T-helper 2 cell treated with Interferon-gamma antibody and Interleukin-4, amounts not matched to agents 5 μg/mL and 100 μg/mL, for 36 hours (primary cell): ENCODE measurements around the gene BFSP1.

Experiments
- DNase-seq: peaks from one replicate; pipeline ENCODE4 v3.0.0; 2021; ENCODE audit warnings: low spot score
- H3K27ac Mint-ChIP-seq: one replicate; pipeline ENCODE4 v1.8.0; 2021; ENCODE audit warnings: mild to moderate bottlenecking, mixed read lengths
- H3K27me3 Mint-ChIP-seq: one replicate; pipeline ENCODE4 v1.8.0; 2021; ENCODE audit warnings: low read depth, mixed read lengths
- H3K36me3 Mint-ChIP-seq: one replicate; pipeline ENCODE4 v1.8.0; 2021; ENCODE audit warnings: low read depth, mixed read lengths
- H3K4me1 Mint-ChIP-seq: one replicate; pipeline ENCODE4 v1.8.0; 2021; ENCODE audit warnings: low read depth, mixed read lengths
- H3K4me3 Mint-ChIP-seq: one replicate; pipeline ENCODE4 v1.8.0; 2022; ENCODE audit warnings: mild to moderate bottlenecking, moderate library complexity, mixed read lengths
- H3K9me3 Mint-ChIP-seq: one replicate; pipeline ENCODE4 v1.8.0; 2021; ENCODE audit warnings: mixed read lengths

BFSP1 gene

DNA sequence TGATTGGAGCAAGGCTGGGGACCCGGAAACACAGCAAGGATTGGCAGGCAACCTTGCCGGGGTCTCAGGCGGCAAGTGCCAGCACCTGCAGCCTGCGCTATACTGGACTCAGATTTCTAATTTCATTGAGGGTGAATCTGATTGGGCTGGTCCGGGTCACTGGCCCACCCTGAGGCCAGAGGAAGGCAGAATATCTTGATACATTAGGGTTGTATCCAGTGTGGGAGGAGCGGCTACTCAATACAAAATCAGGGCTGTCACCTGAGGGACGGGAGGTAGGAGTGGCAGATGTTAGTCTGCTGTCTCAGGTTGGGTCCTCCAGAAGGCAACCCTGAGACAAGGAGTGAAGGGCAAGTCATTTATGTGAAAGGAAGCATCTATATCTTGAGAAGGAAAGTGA lies 40.7 kb downstream of the BFSP1 start:
- Mint-ChIP-seq H3K27ac (no peak overlapping the region), H3K36me3 (no peaks in the 10 kb centered on the region), H3K27me3 (peaks cover 5% of the 10 kb centered on the region), H3K4me1 (no peaks in the 10 kb centered on the region), H3K9me3 (no peaks in the 10 kb centered on the region), H3K4me3 (no peak overlapping the region)
- DNase-seq, result no peak

DNA sequence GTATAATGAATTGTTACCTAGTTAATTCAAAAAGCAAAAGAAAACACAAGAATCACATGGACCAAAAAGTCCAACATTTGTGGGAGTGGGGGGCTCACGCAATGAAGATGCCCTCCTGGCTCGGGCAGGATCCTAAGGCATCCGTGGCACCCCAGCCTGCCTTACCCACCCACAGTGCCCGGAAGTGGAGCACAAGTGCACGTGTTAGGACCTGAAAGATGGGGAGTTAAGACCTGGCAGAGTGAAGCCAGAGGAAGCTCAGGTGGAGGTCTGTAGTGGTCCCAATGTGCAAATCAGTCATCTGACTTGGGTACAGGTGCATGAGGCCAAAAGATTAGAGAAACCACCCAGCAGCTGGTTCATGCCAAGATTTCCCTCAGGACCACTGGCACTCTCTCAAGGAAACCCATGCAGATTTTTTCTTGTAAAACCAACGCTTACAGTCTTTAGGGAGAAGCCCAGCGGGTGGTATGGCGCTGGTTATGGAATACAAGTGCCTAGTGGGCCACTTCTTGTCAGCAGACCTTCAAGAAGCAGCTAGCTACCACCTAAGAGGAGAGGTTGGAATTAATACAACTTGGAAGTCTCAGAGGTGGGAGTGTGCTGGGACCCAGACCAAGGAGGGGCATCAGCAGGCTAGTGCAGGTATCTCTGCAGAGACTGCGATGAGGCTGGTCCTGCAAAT lies 42.1 kb downstream of the BFSP1 start:
- Mint-ChIP-seq H3K4me3 (no peak overlapping the region), H3K36me3 (no peaks in the 10 kb centered on the region), H3K4me1 (no peaks in the 10 kb centered on the region), H3K9me3 (no peaks in the 10 kb centered on the region), H3K27me3 (peaks cover 5% of the 10 kb centered on the region), H3K27ac (no peak overlapping the region)
- no peak for DNase-seq

DNA sequence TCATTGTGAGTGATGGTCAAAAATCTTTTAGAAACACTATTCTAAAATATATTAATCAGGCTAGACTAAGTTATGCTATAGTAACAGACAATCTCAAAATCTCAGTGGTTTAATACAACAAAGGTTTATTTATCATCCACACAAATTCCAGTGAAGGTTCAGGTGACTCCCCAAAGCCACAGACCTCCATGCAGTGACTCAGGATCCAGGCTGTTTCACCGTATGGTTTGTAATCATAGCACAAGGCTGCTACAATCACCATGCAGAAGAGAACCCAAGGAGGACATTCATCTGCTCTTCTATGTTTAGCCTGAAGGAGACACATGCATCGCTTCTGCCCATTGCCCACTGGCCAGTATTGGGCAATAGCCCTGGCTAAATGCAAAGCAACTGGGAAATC lies 46.2 kb downstream of the BFSP1 start:
- H3K27me3 Mint-ChIP-seq, result peaks cover 5% of the 10 kb centered on the region
- H3K9me3 Mint-ChIP-seq, result no peaks in the 10 kb centered on the region
- DNase-seq, result no peak
- H3K4me1 Mint-ChIP-seq, result no peaks in the 10 kb centered on the region
- H3K36me3 Mint-ChIP-seq, result no peaks in the 10 kb centered on the region
- no peak overlapping the region for H3K27ac Mint-ChIP-seq
- no peak overlapping the region for H3K4me3 Mint-ChIP-seq

DNA sequence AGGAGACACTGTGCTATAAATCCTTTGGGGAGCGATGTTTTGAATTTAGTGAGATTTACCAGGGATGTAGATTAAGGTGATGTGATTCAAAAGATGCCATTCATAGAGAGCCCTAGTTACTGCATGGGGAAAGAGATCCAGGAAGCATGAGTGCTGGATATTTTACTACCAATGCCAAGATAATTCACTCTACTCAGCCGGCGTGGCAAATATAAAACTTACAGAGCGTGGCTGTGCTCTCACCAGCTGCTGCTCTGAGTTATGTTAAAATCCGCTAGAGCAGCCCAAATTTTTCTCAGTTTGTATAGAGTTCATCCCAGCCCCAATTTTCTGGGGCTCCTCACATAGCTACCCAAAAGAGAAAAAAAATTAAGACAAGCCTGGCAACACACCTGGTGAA lies 48.6 kb downstream of the BFSP1 start:
- no peaks in the 10 kb centered on the region for H3K4me1 Mint-ChIP-seq
- H3K36me3 Mint-ChIP-seq, result no peaks in the 10 kb centered on the region
- H3K27me3 Mint-ChIP-seq, result peaks cover 7% of the 10 kb centered on the region
- H3K27ac Mint-ChIP-seq, result no peak overlapping the region
- H3K4me3 Mint-ChIP-seq, result no peak overlapping the region
- no peaks in the 10 kb centered on the region for H3K9me3 Mint-ChIP-seq
- no peak for DNase-seq

DNA sequence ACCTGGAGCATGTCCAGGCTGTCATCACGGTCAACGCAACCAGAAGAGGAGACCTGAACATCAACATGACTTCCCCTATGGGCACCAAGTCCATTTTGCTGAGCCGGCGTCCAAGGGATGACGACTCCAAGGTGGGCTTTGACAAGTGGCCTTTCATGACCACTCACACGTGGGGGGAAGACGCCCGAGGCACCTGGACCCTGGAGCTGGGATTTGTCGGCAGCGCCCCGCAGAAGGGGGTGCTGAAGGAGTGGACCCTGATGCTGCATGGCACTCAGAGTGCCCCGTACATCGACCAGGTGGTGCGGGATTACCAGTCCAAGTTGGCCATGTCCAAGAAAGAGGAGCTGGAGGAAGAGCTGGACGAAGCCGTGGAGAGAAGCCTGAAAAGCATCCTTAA lies 49.5 kb downstream of the BFSP1 start:
- H3K4me1 Mint-ChIP-seq, result no peaks in the 10 kb centered on the region

DNA sequence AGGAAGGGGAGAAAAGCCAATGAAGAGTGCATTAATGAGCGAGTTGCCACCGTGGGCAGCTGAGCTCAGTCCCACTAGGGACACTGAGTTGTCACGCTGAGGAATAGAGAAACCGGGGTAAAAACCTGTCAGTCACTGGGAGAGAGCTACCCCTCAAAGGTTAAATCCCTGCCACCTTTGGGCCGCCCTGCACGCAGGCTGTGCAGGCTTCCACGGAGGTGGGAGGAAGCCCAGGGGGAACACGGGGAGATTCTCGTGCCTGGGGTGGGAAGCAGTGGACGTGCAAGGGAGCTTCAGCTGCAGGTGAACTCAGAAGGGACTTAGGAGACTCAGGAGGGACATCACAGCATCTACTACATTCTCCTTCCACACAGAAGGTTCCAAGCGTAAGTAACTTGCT lies 50.5 kb downstream of the BFSP1 start:
- no peaks in the 10 kb centered on the region for H3K36me3 Mint-ChIP-seq
- no peaks in the 10 kb centered on the region for H3K9me3 Mint-ChIP-seq
- no peak overlapping the region for H3K4me3 Mint-ChIP-seq
- no peaks in the 10 kb centered on the region for H3K4me1 Mint-ChIP-seq
- no peak for DNase-seq
- no peak overlapping the region for H3K27ac Mint-ChIP-seq
- peaks cover 4% of the 10 kb centered on the region for H3K27me3 Mint-ChIP-seq

More for the DNA sequence above, 49.5 kb downstream of the BFSP1 start:
- Mint-ChIP-seq H3K27me3 (peaks cover 7% of the 10 kb centered on the region), H3K4me3 (no peak overlapping the region), H3K27ac (no peak overlapping the region), H3K9me3 (no peaks in the 10 kb centered on the region), H3K36me3 (no peaks in the 10 kb centered on the region)
- no peak for DNase-seq

DNA sequence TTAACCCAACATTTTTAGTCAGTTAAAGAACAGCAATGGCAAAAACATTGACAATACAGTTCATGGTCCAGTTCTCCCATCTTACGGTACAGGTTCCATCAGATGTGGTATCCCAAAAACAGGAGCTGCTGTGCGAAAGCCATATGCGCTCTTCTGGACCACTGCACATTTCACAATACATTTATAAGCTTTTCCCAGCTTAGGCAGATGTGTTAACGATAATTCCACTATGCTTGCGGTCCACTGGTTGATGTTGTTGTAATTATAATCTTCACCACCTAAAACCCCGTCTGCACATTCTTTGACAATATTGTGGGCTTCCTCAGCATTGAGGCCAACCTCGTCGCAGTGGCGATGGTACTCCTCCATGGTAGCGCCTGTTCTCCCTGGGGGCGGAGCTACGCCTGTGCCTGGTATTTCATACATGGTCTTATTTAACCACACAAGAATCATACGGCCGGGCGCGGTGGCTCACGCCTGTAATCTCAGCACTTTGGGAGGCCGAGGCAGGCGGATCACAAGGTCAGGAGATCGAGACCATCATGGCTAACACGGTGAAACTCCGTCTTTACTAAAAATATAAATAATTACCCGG lies 52.0 kb downstream of the BFSP1 start:
- no peak for DNase-seq
- H3K36me3 Mint-ChIP-seq, result no peaks in the 10 kb centered on the region

DNA sequence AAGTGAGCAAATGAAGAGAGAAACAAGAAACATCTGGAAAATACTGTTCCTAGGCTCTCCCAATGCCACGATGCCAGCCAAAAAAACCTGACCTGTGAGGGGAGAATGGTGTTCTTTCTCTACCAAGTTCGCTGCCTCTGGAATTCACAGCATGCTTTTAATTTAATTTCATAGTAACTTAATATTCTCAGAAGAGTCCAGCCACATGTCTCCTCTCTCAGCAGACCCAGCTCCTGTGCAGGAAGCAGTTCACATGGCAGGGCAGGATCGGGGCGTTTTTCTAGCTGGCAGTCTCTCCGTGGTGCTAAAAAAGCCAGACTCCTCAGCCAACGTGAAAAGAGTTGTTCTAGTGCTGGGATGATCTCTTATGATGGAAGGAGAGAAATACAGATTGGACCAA lies 57.5 kb downstream of the BFSP1 start:
- H3K36me3 Mint-ChIP-seq, result no peaks in the 10 kb centered on the region
- H3K27me3 Mint-ChIP-seq, result peaks cover 3% of the 10 kb centered on the region
- DNase-seq, result no peak
- H3K27ac Mint-ChIP-seq, result no peak overlapping the region
- H3K4me3 Mint-ChIP-seq, result no peak overlapping the region
- H3K9me3 Mint-ChIP-seq, result no peaks in the 10 kb centered on the region
- no peaks in the 10 kb centered on the region for H3K4me1 Mint-ChIP-seq

More for the DNA sequence above, 52.0 kb downstream of the BFSP1 start:
- Mint-ChIP-seq H3K27ac (no peak overlapping the region), H3K4me3 (no peak overlapping the region), H3K4me1 (no peaks in the 10 kb centered on the region), H3K27me3 (peaks cover 6% of the 10 kb centered on the region), H3K9me3 (no peaks in the 10 kb centered on the region)

DNA sequence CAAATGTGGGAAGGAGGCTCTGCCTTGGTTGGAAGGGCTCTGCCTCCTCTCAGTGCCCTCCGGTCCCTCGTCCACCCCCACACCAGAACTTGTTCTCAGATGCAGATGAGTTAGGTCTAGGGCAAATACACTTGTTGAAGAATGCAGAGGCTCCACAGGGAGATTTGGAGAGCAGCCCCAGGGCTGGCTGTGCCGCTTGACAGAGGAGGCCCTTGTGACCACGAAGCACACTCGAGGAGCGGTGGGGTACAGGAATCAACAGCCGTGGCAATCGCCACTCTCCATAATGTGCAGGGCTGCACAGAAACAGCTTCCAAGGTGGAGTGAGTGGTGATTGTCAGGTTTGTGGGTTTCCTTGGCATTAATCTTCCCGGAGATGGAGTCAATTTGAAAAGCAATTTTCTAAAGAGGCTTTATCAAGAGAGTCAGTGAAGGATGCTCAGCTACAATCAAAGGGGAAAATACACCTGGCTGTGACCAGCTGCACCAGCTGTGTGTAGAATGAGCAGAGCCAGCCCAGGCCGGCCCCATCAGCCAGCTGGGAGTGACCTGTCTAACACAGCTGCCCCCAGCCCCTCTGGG lies 59.5 kb downstream of the BFSP1 start:
- Mint-ChIP-seq H3K36me3 (no peaks in the 10 kb centered on the region), H3K9me3 (no peaks in the 10 kb centered on the region), H3K27me3 (peaks cover 2% of the 10 kb centered on the region), H3K27ac (no peak overlapping the region), H3K4me1 (no peaks in the 10 kb centered on the region), H3K4me3 (no peak overlapping the region)
- no peak for DNase-seq

DNA sequence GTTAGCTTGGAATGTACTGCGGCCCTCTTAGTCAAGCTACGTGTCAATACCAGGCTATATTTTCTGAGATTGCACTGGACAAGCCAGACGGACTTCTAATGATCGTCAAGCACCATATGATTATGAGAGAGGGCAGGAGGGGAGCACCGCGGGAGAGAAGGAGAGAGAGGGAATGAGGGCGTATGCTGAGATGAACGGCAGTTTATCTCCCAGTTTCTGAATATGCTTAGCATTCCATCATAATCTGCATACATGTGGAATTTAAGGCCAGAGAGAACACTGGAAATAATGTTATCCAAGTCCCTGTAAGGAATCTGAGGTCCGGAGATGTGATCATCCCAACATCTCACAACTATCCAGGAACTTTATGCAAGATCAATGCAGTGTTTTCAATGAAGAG lies 60.2 kb downstream of the BFSP1 start:
- H3K36me3 Mint-ChIP-seq, result no peaks in the 10 kb centered on the region
- no peak overlapping the region for H3K4me3 Mint-ChIP-seq
- DNase-seq, result no peak
- H3K27me3 Mint-ChIP-seq, result peaks cover 2% of the 10 kb centered on the region
- H3K4me1 Mint-ChIP-seq, result no peaks in the 10 kb centered on the region
- no peak overlapping the region for H3K27ac Mint-ChIP-seq
- no peaks in the 10 kb centered on the region for H3K9me3 Mint-ChIP-seq

DNA sequence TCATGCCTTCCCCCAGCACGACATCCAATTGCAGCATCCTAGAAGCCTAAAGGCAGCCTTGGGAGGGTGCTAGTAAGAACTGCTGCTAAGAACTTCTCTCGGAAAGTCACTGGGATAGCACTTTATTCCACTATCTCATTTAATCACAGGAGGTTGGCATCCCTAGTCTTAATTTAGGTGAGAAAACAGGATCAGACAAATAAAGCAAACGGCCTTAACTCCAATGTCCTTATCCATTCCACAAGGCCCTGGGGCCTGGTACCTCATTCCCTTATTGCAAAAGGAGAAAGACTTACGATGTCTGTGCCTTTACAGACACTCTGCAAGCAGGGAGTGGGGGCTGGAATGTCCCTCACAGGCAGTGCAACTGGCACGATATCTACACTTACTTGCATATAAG lies 60.7 kb downstream of the BFSP1 start:
- Mint-ChIP-seq H3K27me3 (peaks cover 2% of the 10 kb centered on the region), H3K9me3 (no peaks in the 10 kb centered on the region), H3K36me3 (no peaks in the 10 kb centered on the region), H3K27ac (no peak overlapping the region), H3K4me1 (no peaks in the 10 kb centered on the region), H3K4me3 (no peak overlapping the region)
- no peak for DNase-seq

DNA sequence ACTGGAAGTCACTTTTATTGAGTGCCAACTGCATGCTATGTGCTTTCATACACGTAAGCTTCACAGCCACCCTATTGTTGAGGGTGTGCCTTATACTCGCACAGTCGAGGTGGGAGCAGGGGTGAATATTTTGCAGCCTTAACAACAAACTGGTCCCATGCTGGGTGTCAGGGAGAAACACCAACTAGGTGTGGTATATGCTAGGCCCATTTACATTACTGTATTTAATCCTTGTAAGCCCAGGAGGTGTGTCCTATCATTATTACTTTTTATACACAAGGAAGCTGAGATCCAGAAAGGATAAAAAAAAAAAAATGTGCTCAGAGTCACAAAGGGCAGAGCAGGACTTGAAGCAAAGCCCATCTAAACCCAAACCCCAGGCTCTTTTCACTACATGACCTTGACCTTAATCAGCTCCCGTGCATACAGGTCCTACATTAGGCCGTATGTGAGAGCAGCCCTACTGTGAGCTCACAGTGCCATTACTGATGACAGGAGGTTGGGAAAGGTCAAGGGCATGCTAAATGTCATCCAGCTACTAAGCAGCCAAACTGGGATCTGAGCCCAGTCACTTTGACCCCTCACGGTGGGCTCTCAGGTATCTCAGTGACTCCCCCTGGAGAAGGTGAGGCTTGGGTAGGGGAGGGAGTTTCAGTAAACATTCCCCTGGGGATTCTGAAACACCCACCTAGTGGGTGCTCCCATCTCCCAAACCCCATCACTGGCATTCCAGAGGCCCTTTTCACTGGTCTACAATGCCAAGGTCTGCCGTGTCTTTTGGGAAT lies 61.7 kb downstream of the BFSP1 start:
- Mint-ChIP-seq H3K4me1 (no peaks in the 10 kb centered on the region), H3K27ac (no peak overlapping the region), H3K36me3 (no peaks in the 10 kb centered on the region), H3K27me3 (peaks cover 2% of the 10 kb centered on the region), H3K4me3 (no peak overlapping the region), H3K9me3 (no peaks in the 10 kb centered on the region)
- DNase-seq, result no peak

DNA sequence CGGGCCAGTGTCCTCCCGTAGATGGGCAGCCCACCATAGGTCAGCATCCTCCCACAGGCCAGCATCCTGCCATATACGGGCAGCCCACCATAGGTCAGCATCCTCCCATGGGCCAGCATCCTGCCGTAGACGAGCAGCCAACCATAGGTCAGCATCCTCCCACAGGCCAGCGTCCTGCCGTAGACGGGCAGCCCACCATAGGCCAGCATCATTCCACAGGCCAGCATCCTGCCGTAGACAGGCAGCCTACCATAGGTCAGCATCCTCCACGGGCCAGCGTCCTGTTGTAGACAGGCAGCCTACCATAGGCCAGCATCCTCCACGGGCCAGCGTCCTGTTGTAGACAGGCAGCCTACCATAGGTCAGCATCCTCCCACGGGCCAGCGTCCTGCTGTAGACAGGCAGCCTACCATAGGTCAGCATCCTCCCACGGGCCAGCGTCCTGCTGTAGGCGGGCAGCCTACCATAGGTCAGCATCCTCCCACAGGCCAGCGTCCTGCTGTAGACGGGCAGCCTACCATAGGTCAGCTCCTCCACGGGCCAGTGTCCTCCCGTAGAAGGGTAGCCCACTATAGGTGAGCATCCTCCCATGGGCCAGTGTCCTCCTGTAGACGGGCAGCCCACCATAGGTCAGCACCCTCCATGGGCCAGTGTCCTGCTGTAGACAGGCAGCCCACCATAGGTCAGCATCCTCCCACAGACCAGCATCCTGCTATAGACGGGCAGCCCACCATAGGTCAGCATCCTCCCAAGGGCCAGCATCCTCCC lies 62.9 kb downstream of the BFSP1 start:
- H3K4me3 Mint-ChIP-seq, result no peak overlapping the region
- peaks cover 2% of the 10 kb centered on the region for H3K27me3 Mint-ChIP-seq
- H3K9me3 Mint-ChIP-seq, result no peaks in the 10 kb centered on the region
- no peaks in the 10 kb centered on the region for H3K4me1 Mint-ChIP-seq
- no peak overlapping the region for H3K27ac Mint-ChIP-seq
- H3K36me3 Mint-ChIP-seq, result no peaks in the 10 kb centered on the region
- DNase-seq, result no peak
